GM19099 (cell line): ENCODE measurements around the gene GPD1.

ENCODE experiments used
- POLR2A ChIP-seq: IDR thresholded peaks from 3 replicates; pipeline ENCODE4 v1.6.1; 2011; ENCODE audit warnings: low read depth; ENCODE audit not compliant: insufficient read length; ENCODE audit errors: extremely low read depth

The GPD1 gene

DNA sequence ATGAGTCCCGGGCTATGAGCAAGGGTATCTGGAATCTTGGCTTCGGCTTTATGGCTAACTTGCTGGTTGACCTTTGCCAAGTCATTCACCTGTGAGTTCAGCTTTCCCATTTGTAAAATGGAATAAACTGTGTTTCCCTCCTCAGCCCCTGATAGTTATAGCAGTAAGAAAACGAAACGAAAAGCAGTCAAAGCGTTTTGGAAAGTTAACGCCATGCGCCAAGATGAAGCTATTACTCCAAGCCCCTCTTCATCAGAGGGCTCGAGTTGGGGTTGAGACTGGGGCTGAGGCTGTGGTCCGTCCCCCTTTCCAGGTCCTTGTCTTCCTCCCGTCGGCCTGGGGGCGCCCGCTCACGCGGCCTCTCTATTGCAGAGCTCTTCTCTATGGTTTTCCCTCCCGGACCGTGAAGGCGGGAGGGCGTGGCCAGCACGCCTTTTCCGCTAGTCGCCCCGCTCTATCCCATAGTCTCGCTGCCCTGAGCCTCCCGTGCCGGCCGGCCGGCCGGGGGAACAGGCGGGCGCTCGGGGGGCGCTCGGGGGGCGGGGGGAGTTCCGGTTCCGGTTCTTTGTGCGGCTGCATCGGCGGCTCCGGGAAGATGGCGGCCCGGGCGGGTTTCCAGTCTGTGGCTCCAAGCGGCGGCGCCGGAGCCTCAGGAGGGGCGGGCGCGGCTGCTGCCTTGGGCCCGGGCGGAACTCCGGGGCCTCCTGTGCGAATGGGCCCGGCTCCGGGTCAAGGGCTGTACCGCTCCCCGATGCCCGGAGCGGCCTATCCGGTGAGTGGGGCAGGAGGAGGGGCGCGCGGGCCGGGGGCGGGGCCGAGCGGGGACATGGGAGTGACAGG lies 18.8 kb upstream of the GPD1 start, which contains the start of gene SMARCD1:
Gene SMARCD1, plus strand, starts transcription at position 568 of the 840 bp plus-strand sequence. Its CDS starts 28 bp downstream, at position 596.
- peak; percentile 79 for TF ChIP-seq POLR2A

- TF ChIP-seq POLR2A, result no peak
Measured at GRCh38 chr12:50085615-50086072, 18.2 kb upstream of the GPD1 start.

DNA sequence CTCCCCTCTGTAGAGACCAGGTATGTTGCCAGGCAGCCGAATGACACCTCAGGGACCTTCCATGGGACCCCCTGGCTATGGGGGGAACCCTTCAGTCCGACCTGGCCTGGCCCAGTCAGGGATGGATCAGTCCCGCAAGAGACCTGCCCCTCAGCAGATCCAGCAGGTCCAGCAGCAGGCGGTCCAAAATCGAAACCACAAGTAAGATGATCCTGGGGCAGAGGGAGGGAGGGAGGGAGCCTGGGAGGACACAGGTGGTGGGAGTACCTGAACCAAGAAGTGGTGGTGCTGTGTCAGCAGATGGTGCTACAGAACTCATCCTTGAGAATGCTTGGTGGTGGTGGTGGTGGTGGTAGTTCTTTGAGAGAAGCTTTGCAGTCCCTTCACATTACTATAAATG lies 17.7 kb upstream of the GPD1 start:
- TF ChIP-seq POLR2A, result no peak

DNA sequence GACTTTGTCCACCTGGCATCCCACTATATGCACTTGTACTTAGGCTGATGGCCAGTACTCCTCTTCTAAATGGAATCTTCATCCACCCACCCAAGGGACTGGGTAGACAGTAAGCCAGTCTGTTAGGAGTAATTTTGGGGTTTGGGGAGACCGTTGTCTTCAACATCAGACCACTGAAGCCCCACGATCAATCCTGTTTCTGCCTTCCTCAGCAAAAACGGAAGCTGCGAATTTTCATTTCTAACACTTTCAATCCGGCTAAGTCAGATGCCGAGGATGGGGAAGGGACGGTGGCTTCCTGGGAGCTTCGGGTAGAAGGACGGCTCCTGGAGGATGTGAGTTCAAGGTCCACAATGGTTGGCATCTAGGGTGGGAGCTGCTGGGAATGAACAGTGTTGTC lies 16.7 kb upstream of the GPD1 start:
- no peak for TF ChIP-seq POLR2A

GRCh38 chr12:50087995-50088394 lies 15.8 kb upstream of the GPD1 start:
- no peak for TF ChIP-seq POLR2A

GRCh38 chr12:50088577-50089335 lies 15.1 kb upstream of the GPD1 start:
- TF ChIP-seq POLR2A, result no peak

DNA sequence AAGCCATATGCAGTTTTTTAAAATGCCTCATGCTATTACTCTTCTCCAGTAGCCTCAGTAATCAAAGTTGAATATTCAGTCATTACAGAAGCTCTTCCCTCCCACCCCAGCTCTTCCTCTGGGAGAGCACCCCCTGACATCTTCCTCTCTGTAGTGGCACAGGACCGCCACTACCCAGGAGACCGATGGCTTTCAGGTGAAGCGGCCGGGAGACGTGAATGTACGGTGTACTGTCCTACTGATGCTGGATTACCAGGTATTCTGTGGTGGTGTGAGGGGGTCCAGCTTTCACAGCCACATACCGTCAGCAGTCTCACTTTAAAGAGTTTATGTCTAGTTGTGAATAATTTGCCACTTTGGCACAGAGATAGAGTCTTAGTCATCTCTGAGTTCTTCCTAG lies 14.1 kb upstream of the GPD1 start:
- TF ChIP-seq POLR2A, result no peak

DNA sequence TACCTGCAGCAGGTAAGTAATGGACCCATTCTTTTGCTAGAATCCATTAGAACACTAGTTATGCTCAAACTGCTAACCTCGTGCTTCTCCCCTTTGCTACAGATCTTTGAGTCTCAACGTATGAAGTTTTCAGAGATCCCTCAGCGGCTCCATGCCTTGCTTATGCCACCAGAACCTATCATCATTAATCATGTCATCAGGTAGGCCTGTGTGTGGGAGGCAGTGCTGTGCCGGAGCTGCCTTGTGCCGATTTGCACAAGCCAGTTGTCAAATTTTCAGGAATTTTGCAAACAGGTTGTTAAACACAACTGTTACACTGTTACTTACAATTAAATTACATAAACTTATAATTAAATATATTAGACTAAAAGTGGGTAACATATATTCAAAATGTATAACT lies 13.4 kb upstream of the GPD1 start:
- TF ChIP-seq POLR2A, result no peak

DNA sequence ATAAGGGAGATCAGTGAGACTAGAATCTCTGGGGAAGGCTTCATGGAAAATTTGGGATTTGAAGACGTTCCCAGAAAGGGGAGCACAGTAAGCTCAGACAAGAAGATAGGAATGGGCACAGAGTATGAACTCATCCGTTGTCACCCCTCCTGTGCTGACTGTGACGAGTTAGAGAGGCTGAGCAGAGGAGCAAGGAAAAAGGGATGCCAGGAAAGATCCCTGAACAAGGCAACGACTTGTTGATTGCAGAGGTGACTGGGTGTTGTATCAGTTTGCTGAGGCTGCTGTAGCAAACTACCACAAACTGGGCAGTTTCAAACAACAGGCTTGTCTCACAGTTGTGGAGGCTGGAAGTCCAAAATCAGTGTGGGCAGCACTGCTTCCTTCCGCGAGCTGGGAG lies 5.9 kb upstream of the GPD1 start:
- TF ChIP-seq POLR2A, result no peak

DNA sequence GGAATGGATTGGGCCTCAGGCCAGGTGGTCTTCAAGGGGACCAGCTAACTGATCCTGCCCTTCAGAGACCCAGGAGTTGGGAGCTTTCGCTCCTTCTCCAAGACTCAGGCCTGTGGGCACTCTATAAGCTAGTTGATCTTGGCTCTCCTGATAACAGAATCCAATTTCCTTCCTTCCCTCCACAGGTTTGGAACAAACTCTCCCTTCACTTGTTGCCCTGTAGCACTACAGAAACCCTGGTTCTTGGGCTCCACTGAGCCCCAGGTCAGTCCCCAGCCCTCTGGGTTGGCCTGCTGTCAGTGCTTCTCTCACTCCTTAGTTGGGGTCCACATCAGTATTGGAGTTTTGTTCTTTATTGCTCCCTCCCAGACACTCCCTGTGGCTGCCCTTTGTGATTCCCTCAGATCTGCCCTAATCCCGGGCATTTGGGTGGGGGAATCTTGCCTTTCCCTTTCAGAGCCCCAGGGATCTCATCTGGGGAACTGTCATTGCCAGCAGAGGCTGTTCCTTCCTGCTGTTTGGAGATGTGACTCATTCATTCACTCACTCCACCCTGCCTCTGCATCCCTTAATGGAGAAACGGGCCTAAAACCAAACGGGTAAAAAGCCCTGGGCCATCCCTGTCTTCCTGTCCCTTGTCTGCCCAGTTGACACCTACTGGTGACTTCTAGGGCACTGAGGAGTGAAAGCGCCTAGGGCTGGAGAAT lies 4.4 kb upstream of the GPD1 start:
- no peak for TF ChIP-seq POLR2A

DNA sequence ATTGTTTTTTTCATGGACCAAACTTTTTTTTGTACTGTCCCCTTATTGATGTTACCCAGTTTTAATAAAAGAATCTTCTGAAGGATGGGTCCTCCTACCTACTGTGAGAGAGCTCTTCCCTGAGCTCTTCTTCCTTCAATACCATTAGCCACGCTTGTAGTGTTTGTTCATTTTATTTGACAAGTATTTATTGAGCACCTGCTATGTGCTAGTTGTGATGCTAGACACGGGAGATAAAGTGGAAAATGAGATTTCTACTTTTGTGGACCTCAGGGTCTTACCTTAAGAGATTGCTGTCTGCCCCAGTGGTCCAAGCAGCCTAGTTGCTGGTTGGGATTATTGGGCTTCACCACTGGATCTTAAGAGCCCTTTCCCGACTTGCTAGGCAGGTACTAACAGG lies 3.2 kb upstream of the GPD1 start:
- no peak for TF ChIP-seq POLR2A

- no peak for TF ChIP-seq POLR2A
Measured at GRCh38 chr12:50101663-50102062, 2.1 kb upstream of the GPD1 start.

- TF ChIP-seq POLR2A, result no peak
Measured at GRCh38 chr12:50102131-50102531, 1.7 kb upstream of the GPD1 start.

DNA sequence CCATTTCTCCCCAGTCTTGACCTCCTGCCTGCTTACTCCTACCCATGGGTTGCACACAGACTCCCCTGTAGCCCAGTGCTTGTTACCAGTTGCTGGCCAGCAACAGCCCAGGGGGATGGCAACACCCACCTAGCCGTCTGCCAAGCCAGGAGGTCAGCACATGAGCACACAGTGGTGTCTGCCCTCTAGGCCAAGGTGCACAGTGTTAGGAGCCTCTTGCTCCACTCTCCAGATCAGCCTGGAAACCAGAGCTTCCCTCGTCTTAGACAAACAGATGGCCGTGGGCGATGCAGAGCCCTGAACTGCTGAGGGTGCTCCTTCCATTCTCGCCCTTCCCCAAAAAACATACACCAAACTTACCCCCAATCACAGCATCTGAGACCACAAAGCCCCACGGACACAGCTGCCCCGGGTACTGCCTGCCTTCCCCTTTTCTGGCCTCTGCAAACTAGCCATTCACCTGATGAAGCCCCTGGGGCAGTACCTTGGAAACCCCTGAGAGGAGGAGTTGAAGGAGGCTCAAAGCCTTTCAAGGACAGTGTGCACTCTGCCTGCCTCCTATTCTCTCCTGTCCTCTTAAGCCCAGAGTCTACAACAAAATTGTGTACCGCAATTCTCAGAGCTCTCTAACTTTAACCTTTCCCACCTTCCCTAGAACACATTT lies 1.0 kb upstream of the GPD1 start:
- no peak for TF ChIP-seq POLR2A

DNA sequence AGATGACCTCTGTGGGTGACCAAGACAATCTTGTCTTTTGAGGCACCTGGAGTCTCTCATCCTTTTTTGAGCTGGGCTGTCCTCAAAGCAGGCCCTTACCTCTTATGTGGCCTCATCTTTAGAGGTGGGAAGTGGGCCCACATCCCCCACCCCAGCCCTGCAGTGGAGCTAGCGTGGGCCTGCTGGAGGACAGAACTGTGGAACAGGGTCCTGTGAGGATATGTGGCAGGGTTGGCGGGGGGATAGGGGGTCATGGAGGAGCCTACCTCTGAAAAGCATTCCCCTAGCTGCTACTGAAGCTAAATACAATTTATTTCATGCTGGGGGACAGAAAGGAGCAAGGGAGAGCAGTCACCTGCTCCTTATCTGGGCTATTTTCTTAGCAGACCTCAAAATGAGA lies 457 bp upstream of the GPD1 start:
- no peak for TF ChIP-seq POLR2A
